CMK (cell line): ENCODE data around the gene RPS6KL1.

Experiments
- DNase-seq: peaks from one replicate; pipeline ENCODE4 v3.0.0-alpha.2; 2010; ENCODE audit warnings: low read depth

The RPS6KL1 gene

DNA sequence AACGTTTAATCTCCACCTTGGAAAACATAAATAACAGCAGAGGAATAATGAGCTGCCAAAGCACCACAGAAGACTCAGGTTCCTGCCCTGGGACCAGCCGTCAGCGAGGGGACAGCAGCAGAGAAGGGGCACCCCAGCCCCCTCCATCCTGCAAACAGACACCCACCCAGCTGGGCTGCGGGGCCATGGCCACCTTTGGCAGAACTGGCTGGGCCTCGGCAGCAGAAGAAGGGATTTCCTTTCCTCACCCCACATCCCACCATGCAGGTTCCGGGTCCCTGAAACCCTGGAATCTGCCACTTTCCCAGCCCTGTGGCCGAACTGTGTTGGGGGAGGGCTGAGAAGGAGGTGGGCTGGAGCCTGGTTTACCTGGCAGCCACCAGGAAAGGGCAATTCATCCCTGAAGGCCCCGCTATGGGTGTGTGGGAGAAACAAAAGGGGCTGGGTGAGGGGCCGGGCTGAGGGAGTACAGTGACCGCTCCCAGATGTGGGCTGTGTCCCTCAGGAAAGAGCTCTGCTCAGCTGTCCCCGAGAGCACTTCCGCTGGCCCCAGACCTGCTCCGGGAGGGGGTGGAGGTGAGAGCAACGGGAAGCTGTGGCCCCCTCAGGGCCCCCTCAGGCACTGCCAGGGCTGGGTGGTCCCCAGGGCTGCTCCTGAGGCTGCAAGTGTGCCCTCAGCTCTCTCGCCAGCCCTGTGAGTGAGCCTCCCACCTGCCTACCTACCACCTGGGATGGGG lies 28.6 kb upstream of the RPS6KL1 start:
- no peak for DNase-seq

DNA sequence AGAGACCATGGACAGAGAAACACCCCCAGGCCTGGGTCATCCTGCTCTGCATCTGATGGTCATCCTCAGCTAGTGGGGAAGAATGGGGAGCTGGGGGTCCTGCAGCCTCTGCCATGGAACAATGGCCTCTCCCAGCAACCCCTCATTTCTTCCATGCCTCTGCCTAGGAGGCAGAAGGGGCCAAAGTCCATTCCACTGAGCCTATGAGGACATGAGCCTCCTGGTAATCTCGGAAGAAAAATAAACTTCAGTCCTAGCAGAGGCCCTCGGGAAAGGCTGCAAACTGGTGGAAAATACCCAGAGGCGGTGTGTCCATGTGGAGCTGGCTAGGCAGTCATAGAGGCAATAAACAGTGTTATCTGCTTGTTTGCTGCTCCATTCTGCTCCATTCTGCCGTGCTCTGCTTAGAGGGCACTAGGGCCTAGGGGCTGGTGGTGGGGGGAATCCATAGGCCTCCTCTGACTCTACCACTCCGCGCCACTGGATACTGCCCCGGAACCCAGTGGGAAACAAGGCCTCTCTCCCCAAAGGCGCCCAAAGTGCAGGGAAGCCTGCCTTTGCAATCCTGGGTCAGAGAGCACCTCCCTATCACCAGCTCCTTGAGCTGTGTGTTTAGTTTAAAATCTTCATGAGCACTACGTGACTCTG lies 27.9 kb upstream of the RPS6KL1 start:
- DNase-seq = no peak

DNA sequence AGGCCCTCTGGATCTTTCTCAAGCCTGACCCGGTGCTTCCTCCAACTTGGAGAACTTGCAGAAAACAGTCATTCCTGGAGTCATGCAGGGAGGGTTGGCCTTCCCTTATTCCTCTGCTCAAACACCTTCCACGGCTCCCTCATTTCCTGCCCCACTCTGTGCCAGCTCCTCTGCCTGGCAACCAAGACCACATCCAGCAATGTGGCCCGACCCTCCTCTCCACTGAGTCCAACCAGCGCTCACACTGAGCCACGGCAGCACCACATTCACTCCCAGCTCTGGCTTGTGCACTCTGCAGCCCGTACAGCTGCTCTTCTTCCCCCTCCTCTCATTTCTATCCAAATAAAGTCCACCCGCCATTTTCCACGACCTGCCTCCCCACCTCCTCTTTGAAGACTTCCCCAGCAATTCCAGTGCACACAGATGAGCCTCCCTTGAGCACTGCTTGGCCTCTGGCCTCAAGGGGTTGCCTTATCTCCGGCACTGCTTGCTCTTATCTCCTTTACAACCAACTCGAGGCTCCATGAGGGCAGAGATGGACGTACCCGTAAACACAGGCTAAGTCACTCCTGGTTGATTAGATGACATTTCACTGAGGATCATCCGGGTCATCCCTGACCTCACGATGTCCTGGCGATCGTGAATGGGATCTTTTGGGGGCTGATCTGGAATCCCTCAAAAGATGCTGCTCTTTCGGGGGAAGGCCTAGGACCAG lies 27.0 kb upstream of the RPS6KL1 start:
- DNase-seq = no peak

DNA sequence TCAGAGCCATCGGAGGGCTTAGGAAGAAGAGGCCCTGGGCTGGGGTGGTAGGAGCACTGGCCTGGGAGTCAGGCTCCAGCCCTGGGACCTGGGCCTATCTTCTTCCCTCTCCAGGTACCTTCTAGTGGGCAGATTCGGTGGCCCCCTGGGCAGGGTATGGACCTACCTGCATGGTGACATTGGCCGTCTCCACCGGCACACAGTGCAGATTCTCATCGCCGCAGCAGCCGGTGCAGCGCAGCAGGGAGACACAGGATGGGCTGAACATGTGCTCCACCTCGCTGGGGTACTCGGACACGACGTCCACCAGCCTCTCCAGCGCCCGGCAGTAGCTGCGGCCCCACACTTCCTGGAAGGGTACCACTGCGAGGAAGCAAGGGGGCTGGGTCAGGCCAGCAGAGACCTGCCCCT lies 26.1 kb upstream of the RPS6KL1 start:
- no peak for DNase-seq

DNA sequence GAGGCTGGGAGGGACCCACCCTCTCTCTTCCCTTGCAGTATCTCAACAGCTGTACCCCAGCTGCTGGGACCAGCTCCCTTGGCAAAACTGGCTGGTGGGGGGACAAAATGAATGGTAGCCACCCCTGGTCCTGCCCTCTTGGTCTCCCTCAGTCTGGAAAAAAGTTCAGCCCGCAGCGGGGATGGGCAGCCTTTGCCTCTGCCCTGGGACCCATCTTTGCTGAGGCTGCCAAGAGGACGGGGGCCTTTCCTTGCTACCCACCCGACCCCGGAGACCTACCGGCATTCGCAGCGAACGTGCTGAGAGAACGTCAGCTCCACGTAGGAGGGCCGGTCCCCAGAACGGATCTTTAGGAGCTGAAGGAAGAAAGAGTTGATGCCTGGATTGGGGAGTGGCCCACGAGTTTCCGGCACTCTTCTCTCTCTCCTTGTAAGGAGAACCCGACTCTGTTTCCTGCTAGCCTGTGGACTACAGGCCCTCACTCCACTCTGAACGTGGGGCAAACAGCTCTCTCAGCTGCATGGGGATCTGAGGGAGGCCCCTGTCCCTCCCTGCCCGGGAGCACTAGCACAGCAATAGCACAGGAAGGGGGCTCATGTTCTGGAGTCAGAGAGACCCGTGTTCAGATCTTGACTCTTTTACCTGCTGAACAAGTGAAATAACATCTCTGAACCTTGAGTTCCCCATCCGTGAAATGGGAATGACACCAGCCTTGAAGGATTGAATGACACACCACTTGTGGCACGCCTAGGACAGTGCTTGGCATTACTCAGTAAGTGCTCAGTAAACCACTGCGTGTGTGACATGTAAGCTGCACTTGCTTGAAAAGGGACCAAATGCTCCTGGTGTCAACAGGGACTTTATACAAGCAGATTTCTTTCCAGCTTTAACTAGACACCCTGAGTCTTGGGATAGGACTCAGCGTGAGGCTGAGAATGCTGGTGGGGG lies 25.4 kb upstream of the RPS6KL1 start:
- no peak for DNase-seq

DNA sequence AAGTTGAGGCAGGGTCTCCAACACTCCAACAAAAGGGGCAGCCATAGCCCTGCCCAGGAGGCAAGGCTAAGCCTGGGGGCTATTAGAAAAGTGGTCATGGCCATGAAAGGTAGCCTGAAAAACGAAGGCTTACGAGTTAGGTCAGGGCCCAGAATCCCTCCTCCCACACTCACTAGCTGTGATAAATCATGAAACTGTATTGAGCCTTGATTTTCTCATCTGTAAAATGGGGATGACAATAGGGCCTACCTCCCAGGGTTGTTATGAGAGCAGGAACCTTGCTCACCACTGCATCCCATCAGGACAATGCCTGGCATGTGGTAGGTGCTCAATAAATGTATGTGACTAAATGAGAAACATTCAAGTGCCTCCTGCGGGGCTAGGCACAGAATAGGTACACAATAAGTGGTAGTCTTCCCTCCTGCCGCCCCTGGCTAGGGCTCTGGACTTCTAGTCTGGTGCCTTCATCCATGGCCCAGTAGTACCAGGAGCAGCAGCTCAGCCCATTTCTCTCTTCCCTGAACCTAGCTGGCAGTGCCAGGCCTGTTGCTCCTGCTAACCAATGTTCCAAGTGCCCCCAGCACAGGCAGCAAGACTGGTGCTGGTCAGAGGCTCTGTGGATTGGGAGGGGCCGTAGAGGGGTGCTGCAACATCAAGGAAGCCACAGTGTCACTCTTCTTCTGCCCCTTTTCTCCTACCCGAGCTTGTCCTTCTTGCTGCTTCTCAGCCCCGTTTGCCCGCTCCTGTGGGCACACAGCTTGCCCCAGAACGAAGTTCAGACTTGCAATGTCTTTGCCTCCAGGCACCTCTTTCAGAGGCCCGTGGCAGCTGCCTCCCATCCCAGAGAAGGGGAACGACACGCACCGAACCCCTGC lies 24.5 kb upstream of the RPS6KL1 start:
- DNase-seq = no peak

DNA sequence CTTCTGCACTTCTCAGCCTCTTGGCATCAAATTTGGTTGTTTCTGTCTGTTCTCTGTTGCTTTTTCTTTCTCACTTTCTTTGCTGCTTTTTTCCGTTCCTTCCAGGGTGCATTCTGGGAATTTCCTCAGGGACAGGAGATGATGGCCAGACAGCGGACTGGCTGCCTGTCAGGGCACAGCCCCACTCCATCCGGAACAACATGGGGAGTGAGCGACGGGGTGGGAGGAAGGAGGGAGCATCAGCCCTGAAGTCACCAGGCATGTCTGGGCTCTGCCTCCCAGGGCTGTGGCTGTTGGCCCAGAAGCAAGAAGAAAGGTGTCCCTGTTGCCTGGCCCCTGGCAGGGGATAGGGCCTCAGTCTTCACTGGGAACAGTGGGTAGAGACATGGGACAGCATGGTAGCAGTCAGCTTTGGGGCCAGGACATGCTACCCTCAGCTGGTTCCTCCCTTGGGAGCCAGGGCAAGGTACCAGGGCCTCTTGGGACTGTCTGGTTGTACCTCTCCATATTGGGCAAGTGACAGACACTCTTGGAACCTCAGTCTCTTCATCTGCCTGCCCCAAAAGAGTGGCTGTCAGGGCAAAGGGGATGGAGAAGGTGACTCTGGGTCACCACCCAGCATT lies 23.7 kb upstream of the RPS6KL1 start:
- no peak for DNase-seq

DNA sequence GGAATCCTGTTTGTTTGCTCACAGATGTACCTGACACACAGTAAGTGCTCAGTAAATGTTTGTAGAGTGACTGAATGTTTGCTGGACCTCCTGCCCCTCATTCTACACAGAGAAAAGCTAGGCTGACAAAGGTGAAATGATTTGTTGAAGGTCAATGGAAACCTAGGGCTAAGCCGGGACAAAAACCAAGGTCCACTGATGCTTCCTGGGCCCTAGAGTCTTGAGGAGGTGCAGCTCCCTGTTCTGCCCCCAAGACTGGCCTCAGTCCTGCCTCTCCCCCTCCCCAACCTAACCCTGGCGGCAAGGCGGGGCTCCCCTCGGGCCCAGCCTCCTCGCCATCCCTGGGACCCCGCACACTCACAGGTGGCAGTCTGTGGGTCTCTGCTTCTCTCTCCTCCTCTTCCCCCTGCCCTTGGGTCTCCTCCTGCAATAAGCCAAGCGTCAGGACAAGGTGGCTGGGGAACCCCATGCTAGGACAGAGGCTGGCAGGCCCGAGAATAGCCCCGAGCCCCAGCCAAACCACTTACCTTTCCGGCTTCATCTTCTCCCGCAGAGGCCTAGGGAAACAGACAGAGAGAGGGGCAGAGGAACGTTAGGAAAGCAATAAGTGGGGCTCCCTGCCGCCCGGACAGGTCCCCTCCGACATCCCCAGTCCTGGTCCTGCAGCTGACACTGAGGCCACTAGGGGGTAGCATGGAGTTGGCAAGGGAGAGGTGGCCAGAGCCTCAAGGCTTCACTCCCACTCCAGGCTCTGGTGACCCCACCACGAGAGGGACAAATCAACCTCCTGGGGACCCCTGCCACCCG lies 23.0 kb upstream of the RPS6KL1 start:
- no peak for DNase-seq

DNA sequence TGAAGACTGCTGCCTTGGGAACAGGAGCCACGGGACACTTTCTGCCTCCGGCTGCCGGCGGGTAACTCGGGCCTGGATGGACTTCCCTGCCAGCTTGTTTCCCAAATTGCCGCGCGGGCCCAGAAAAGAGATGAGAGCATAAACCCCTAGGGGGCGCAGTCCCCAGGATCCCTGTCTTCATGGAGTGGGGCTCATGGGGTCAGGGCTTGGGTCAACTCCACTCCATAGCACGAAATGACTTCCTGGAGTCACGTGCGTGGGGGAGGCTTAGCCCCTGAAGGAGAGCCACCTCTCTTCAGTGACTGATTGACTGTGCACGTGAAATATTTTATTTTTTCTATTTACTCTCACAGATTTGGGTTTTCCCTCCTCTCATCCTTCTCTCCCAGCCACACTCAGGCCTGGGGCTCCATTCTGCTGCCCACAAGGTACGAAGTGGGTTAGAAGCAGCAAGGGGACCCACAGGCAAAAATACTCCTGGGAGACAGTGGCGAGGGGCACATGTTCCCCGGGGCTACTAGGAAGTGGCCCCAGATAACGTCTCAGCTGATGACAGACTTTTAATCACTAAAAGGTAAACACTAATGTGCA lies 22.3 kb upstream of the RPS6KL1 start:
- DNase-seq = no peak

DNA sequence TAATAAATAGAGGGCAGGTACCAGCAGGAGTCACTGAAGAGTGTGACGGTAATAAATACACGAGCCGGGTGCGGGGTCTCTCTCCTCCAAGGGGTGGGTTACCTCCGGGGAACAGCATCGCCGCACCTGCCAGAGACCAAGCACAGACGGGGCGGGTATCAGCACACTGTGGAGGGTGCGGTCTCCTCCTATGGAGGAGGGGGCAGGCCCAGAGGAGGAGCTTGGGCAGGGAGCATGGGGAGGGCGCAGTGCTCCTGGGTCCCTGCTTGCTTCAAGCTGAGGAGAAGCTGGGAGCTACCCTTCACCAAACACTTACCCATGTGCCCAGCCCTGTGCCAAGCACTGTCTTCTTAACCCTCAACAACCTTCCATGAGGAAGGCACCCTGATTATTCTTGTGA lies 19.5 kb upstream of the RPS6KL1 start:
- DNase-seq = no peak

DNA sequence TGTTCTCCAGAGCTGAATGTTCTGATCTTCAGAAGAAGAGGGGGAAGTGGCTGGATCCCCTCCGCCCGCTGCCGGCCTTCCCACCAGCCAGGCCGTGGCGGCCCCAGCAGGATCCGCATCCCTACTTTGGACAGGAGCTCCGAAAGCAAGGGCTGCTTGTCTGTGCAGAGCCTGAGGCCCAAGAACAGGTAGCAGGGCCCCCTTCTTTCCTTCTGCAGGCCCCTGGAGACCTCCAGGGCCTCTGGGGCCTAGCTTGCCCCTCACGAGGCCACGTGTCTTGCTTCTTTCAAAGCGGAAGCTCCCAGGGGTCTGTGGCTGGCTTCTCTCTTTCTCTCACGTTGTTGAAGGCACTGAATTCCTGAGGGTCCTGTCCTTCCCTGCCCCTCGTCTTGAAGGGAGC lies 19.1 kb upstream of the RPS6KL1 start:
- DNase-seq = no peak

DNA sequence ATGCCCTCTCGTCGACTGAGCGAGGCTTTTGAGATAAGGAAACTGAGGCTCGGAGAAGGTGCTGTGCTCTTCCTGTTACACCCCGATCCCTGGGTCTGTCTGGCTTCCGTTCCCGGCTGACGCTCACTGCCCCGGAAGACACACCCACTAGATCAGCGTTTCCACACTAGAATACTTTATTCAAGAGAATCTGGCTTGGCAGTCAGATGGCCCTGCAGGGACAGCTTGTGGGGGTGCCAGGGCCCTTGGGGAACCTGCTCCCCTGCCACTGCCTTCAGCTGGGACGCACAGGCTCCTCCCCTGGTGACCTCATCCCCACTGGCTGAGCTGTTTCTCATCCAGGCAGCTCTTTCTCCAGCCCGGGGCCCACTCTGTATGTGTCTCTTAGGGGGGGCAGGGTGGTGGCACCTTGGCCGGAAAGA lies 18.6 kb upstream of the RPS6KL1 start:
- peak; percentile 75 for DNase-seq

DNA sequence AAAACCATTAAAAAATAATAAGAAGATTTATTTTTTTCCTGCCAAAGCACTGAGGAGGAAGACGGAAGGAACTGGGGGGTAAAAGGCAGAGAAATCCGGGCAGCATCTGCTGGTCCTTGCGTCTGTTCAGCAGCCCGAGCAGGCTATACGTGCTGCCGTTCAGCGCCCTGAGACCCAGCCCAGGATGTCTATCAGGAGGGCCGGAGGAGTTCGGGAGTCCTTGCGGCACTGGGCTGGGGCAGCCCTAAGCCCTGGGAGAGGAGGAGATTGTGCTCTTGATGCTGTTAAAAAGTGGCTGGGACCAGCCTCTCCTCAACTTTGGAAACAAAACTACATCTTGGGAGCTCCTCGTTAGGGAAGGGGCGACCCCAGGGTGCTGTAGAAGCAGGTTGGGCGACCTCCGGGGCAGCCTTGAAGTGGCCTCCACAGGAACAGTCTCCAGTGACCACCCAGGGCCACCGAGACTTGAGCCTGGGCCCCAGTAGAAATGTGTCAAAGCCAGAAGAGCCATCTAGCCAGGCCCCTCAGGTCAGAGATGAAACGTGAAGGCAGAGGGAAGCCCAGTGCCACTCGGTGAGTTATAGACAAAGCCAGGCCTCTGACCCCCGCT lies 18.0 kb upstream of the RPS6KL1 start:
- no peak for DNase-seq

DNA sequence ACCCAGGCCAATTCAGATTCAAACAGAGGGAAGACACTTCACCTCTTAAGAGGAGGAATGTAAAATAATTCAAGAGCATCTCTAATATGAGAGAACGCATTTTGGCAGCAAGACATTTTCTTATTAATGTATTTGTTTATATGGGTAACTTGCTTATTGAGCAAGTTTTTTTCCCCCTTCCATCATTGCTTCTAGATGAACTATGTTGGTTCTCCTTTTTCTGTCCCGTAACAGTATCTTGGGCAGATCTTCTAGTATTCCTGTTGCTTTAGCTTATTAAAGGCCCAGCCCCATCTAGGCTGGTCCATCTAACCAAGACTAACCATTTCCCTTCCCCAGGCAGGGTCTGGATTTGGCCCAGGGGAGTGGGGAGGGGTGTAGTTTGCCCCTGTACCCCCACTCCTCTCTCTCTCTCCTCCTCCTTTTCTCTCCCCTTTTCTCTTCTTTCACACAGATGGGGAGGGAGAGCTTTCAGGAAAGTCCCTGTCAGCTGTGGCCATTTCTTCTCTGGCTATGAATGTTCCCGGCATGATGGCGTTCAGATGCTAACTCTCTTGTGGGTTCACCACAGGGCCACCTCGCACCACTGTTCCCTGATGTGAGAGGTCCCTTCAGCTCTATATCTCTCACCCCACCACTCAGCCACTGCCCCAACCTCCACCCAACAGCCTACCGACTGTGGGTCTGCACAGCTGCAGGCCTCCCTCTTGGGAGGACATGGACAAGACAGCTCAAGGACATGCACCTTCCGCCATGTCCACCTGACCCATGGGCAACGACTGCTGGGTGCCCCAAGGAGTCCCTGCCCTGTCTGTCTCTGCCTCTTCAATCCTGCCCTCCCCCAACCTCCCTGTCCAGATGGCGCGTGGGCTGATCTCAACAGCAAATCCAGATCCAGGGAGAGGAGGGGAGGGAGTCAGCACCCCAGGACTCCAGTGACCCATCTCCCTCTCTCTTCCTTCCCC lies 15.8 kb upstream of the RPS6KL1 start:
- no peak for DNase-seq

DNA sequence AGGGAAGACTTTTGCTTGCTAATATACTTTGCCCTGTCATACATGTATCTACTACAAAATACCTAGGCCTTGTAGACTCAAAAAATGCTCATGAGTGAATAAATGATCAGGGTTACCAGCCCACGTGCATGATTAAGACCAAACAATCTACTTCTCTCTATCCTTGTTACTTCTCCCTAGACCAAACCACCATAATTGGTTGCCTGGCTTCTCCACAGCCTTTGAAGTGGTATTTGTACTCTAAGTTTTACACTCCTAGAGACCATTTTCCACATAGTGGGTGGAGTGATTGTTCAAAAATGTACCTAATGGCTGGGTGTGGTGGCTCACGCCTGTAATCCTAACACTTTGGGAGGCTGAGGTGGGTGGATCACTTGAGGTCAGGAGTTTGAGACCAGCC lies 14.1 kb upstream of the RPS6KL1 start:
- DNase-seq = no peak

DNA sequence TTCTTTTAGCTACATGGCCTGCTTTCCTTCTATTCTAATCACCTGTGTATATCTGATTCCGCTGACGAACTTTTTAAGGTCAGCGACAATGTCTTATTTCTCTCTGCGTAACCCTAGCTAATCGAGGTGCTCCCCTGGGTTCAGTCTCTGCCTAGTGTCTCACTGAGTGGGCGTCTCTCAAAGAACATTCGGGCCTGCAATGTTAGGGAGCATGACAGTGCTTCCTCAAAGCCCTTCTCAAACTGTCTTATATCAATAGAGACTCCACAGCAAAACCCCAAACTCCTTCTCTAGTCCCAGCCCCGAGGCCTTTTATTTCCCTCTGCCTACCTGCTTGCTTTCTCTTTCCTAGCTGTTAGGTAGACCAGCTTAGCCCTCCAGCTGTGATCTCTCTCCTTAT lies 13.7 kb upstream of the RPS6KL1 start:
- DNase-seq = no peak

DNA sequence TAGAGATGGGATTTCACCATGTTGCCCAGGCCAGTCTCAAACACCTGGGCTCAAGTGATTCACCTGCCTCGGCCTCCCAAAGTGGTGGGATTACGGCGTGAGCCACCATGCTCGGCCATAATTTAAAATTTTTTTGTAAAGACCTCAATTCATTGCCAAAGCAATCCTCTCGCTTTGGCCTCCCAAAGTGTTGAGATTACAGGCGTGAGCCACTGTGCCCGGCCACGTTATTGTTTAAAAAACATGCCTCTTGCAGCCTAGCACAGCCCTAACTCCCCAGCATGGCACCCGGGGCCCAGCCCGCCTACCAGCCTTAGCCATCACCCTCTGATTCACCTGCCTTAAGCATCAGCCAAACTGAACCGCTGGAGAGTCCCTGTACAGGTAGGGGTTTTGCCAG lies 13.1 kb upstream of the RPS6KL1 start:
- DNase-seq = no peak

DNA sequence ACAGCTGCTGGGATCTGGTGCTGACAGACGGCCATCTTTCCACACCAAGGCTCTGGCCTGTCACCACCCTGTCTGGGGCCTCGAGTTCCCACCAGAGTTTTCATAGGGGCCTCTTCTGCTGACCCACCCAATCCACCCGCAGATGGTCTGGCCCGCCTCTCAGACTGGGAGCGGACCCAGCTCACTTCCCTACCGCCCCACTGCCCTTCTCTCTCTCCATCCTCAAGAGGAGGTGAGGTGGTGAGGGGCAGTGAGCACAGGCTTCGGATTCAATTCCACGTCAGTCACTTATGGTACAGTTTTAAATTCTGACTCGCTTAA lies 12.3 kb upstream of the RPS6KL1 start:
- DNase-seq = no peak
